ENCODE data around the gene RGS5.

- TF ChIP-seq, protein P1, sequence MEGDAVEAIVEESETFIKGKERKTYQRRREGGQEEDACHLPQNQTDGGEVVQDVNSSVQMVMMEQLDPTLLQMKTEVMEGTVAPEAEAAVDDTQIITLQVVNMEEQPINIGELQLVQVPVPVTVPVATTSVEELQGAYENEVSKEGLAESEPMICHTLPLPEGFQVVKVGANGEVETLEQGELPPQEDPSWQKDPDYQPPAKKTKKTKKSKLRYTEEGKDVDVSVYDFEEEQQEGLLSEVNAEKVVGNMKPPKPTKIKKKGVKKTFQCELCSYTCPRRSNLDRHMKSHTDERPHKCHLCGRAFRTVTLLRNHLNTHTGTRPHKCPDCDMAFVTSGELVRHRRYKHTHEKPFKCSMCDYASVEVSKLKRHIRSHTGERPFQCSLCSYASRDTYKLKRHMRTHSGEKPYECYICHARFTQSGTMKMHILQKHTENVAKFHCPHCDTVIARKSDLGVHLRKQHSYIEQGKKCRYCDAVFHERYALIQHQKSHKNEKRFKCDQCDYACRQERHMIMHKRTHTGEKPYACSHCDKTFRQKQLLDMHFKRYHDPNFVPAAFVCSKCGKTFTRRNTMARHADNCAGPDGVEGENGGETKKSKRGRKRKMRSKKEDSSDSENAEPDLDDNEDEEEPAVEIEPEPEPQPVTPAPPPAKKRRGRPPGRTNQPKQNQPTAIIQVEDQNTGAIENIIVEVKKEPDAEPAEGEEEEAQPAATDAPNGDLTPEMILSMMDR (IDR thresholded peaks at IDR 0.05) = no peak
- TF ChIP-seq POLR2AphosphoS5 (IDR thresholded peaks at IDR 0.05) = no peak
Measured at GRCh38 chr1:163176797-163177196, 25.9 kb downstream of the RGS5 start.

All from sigmoid colon (tissue), 4 donors.